ENCODE measurements around the gene SEC22C. TPM values are rescaled to one million over a fixed set of nuclear protein-coding genes. Genes with fewer than 3 reads are reported as not detected.

Gene SEC22C
- total and polyA plus RNA-seq, 11 donors = 17.4 to 40.5 (median 28.9) TPM

GRCh38 chr3:42612217-42612616, 30.4 kb upstream of the SEC22C start:
- DNase-seq = no peak
- intact Hi-C loops (cut with DNase I) = no loop called here
- Histone ChIP-seq H3K27me3 (no peaks in the 10 kb centered on the region), H3K36me3 (peaks cover 0 to 38% (median 14%) of the 10 kb centered on the region in 9 donors), H3K4me3 (no peak overlapping the region), H3K9me3 (no peaks in the 10 kb centered on the region), H3K4me1 (peaks cover 0 to 74% (median 54%) of the 10 kb centered on the region in 12 donors), H3K27ac (peak overlapping the region; percentile 35 to 90 (median 67))
- TF ChIP-seq CTCF (IDR thresholded peaks at IDR 0.05) (no peak), POLR2A (IDR thresholded peaks at IDR 0.05) (no peak)
- ATAC-seq = peak in 2 of 4 donors; percentile 10 to 60
- 58 to 69% (median 60%) methylated on average over 1 of the region's 1 CpG for WGBS, 4 donors

GRCh38 chr3:42610976-42611375, 29.2 kb upstream of the SEC22C start:
- Histone ChIP-seq H3K27me3 (no peaks in the 10 kb centered on the region), H3K4me3 (no peak overlapping the region), H3K4me1 (peaks cover 3 to 76% (median 58%) of the 10 kb centered on the region in 12 donors), H3K36me3 (peaks cover 0 to 44% (median 24%) of the 10 kb centered on the region in 9 donors), H3K27ac (peak overlapping the region; percentile 35 to 90 (median 67)), H3K9me3 (no peaks in the 10 kb centered on the region)
- DNase-seq = no peak
- no peak for TF ChIP-seq POLR2A (IDR thresholded peaks at IDR 0.05)
- TF ChIP-seq CTCF (IDR thresholded peaks at IDR 0.05) = no peak
- peak in 1 of 4 donors; percentile 72 for ATAC-seq
- 56 to 74% (median 58%) methylated on average over 1 of the region's 1 CpG for WGBS, 4 donors
- intact Hi-C loops (cut with DNase I) = no loop called here

GRCh38 chr3:42608581-42608980, 26.8 kb upstream of the SEC22C start:
- no peak for TF ChIP-seq CTCF (IDR thresholded peaks at IDR 0.05)
- no peak for TF ChIP-seq POLR2A (IDR thresholded peaks at IDR 0.05)
- no peaks in the 10 kb centered on the region for H3K27me3 ChIP-seq
- WGBS, 4 donors = 27 to 41% (median 31%) methylated on average over 5 of the region's 5 CpGs
- ATAC-seq (peak in 1 of 4 donors; percentile 6), DNase-seq (no peak)
- H3K36me3 ChIP-seq = peaks cover 0 to 50% (median 38%) of the 10 kb centered on the region in 9 donors
- peaks cover 0 to 10% (median 2%) of the 10 kb centered on the region in 12 donors for H3K9me3 ChIP-seq
- peaks cover 3 to 78% (median 59%) of the 10 kb centered on the region in 12 donors for H3K4me1 ChIP-seq
- H3K4me3 ChIP-seq = no peak overlapping the region
- intact Hi-C loops (cut with DNase I) = loop anchor here in 1 of 10 donors (10.0 kb wide), 1 partner anchor 136 kb away; no protein-coding TSS in a partner anchor
- peak overlapping the region in 8 of 12 donors; percentile 7 to 53 (median 18) for H3K27ac ChIP-seq

- WGBS, 4 donors = 42 to 50% (median 46%) methylated on average over 5 of the region's 5 CpGs
- peak; percentile 51 to 72 (median 68) for ATAC-seq
These were observed 23.9 kb upstream of the SEC22C start for GRCh38 chr3:42605546-42606173.

More at GRCh38 chr3:42605546-42606173, 23.9 kb upstream of the SEC22C start:
- Histone ChIP-seq H3K4me1 (peaks cover 0 to 70% (median 50%) of the 10 kb centered on the region in 12 donors), H3K36me3 (peaks cover 0 to 43% (median 32%) of the 10 kb centered on the region in 9 donors), H3K27ac (peak overlapping the region in 11 of 12 donors; percentile 22 to 71 (median 49)), H3K9me3 (peaks cover 0 to 13% (median 2%) of the 10 kb centered on the region in 12 donors), H3K4me3 (no peak overlapping the region), H3K27me3 (no peaks in the 10 kb centered on the region)
- peak in 1 of 5 donors; percentile 47 for DNase-seq
- intact Hi-C loops (cut with DNase I) = loop anchor here in 1 of 10 donors (10.0 kb wide), 1 partner anchor 139 kb away; no protein-coding TSS in a partner anchor
- TF ChIP-seq CTCF (IDR thresholded peaks at IDR 0.05) (no peak), POLR2A (IDR thresholded peaks at IDR 0.05) (no peak)

All from heart left ventricle (tissue), 16 donors.